Endothelial cell of umbilical vein (primary cell): ENCODE results near the gene XXYLT1. TPM values are rescaled to one million over a fixed set of nuclear protein-coding genes. Genes with fewer than 3 reads are reported as not detected.

Experiments
- BruUV-seq: library from RNA; stranded (reverse); fragments of 400-500 nt; replicated peaks from 2 replicates; lab custom pipeline; 2021; lab: Mats Ljungman, UMichigan
- CTCF ChIA-PET: fragments of 300-600, 350-600 bp; sonication (Branson Sonifier 250); formaldehyde crosslinking; loops from one replicate; lab custom pipeline; 2021; ENCODE audit warnings: antibody characterized with exemption, inconsistent platforms; lab: Charles Lee
- POLR2A ChIA-PET: fragments of 300-600, 350-600 bp; sonication (Branson Sonifier 250); formaldehyde crosslinking; loops from one replicate; lab custom pipeline; 2021; ENCODE audit warnings: antibody characterized with exemption, inconsistent platforms; lab: Charles Lee
- DNase-seq: peaks from one replicate; pipeline ENCODE4 v3.0.0-alpha.2; 2011; ENCODE audit warnings: low read depth, low spot score
- FAIRE-seq: peaks from 2 replicates; lab custom pipeline; 2011; peaks lifted over from hg19 to GRCh38; lab: Jason Lieb, UNC
- H2AFZ ChIP-seq: 2 replicates; pipeline ENCODE4 v1.6.0; 2012; ENCODE audit warnings: low read depth, low read length, control low read depth, inconsistent platforms
- H3K27ac ChIP-seq: 2 replicates; pipeline ENCODE4 v1.5.1; 2011; ENCODE audit warnings: low read depth, mild to moderate bottlenecking, control low read depth, low read length, moderate library complexity; ENCODE audit not compliant: insufficient read depth
- H3K27me3 ChIP-seq, 2 experiments: 2 replicates each; pipeline versions ENCODE4 v1.6.0 to v1.6.1; 2011; ENCODE audit warnings: low read length in 2 of 2, mixed read lengths in 1 of 2; ENCODE audit not compliant: control insufficient read depth in 2 of 2, insufficient read depth in 2 of 2
- H3K36me3 ChIP-seq, 2 experiments: 2 replicates in 1 of 2; 3 replicates in 1 of 2; pipeline ENCODE4 v1.5.1; 2011; ENCODE audit warnings: low read length in 2 of 2, mild to moderate bottlenecking in 1 of 2, moderate library complexity in 1 of 2; ENCODE audit not compliant: control insufficient read depth in 2 of 2, insufficient read depth in 2 of 2; ENCODE audit errors: extremely low read depth in 1 of 2
- H3K4me1 ChIP-seq: 3 replicates; pipeline ENCODE4 v1.5.1; 2011; ENCODE audit warnings: mild to moderate bottlenecking, low read length; ENCODE audit not compliant: control insufficient read depth, insufficient read depth; ENCODE audit errors: extremely low read depth
- H3K4me2 ChIP-seq: 2 replicates; pipeline ENCODE4 v1.6.1; 2011; ENCODE audit warnings: low read length, control low read depth, mixed read lengths; ENCODE audit not compliant: insufficient read depth
- H3K4me3 ChIP-seq, 3 experiments: fragments of 200-600 bp in 1 of 3; sonication (generic), shearing (Covaris generic) in 1 of 3; replicated peaks in 1 of 3; 2 replicates each; pipeline ENCODE4 v1.5.1; 2011 to 2016; ENCODE audit warnings: control low read depth in 3 of 3, low read length in 3 of 3, mild to moderate bottlenecking in 2 of 3, inconsistent platforms in 1 of 3, low read depth in 1 of 3, moderate library complexity in 1 of 3; ENCODE audit not compliant: insufficient read depth in 1 of 3
- H3K79me2 ChIP-seq: 2 replicates; pipeline ENCODE4 v1.6.0; 2012; ENCODE audit warnings: low read length, inconsistent platforms; ENCODE audit not compliant: control insufficient read depth, insufficient read depth
- H3K9ac ChIP-seq: replicated peaks from 2 replicates; pipeline ENCODE3; 2011; ENCODE audit warnings: low read length, control low read depth; ENCODE audit not compliant: insufficient read depth; ENCODE audit errors: extremely low read depth
- H3K9me1 ChIP-seq: replicated peaks from 3 replicates; pipeline ENCODE4 v1.6.0; 2011; ENCODE audit warnings: mild to moderate bottlenecking, low read length; ENCODE audit not compliant: control insufficient read depth, insufficient read depth; ENCODE audit errors: extremely low read depth
- H3K9me3 ChIP-seq: replicated peaks from 2 replicates; pipeline ENCODE4 v1.5.1; 2012; ENCODE audit warnings: low read length, inconsistent platforms; ENCODE audit not compliant: control insufficient read depth, insufficient read depth
- H4K20me1 ChIP-seq: replicated peaks from 2 replicates; pipeline ENCODE3; 2011; ENCODE audit warnings: mild to moderate bottlenecking, low read length; ENCODE audit not compliant: control insufficient read depth, insufficient read depth; ENCODE audit errors: extremely low read depth
- EZH2 ChIP-seq: IDR thresholded peaks from 2 replicates; pipeline ENCODE4 v1.6.1; 2012; ENCODE audit warnings: borderline replicate concordance, low read depth, mild to moderate bottlenecking, moderate library complexity, low read length, inconsistent platforms; ENCODE audit not compliant: severe bottlenecking
- FOS ChIP-seq: IDR thresholded peaks from 2 replicates; pipeline ENCODE4 v1.6.1; 2011; ENCODE audit warnings: mild to moderate bottlenecking, low read length, moderate library complexity, borderline replicate concordance; ENCODE audit not compliant: insufficient read depth
- GATA2 ChIP-seq: IDR thresholded peaks from 2 replicates; pipeline ENCODE4 v1.7.0; 2011; ENCODE audit warnings: low read depth, mild to moderate bottlenecking, moderate library complexity, mixed read lengths, low read length; ENCODE audit not compliant: insufficient read length, insufficient read depth
- JUN ChIP-seq: IDR thresholded peaks from 2 replicates; pipeline ENCODE4 v1.6.1; 2011; ENCODE audit warnings: borderline replicate concordance, low read depth; ENCODE audit not compliant: insufficient read length, insufficient read depth
- MAX ChIP-seq: IDR thresholded peaks from 2 replicates; pipeline ENCODE4 v1.6.1; 2011; ENCODE audit not compliant: insufficient read depth, insufficient read length
- MYC ChIP-seq: IDR thresholded peaks from one replicate; pipeline ENCODE4 v1.6.1; 2011; ENCODE audit warnings: mild to moderate bottlenecking, low read depth, low read length
- POLR2A ChIP-seq: IDR thresholded peaks from 2 replicates; pipeline ENCODE4 v1.6.1; 2012; ENCODE audit warnings: low read depth, mild to moderate bottlenecking, control low read depth, low read length
- POLR2AphosphoS5 ChIP-seq: IDR thresholded peaks from 2 replicates; pipeline ENCODE4 v1.6.1; 2012; ENCODE audit warnings: low read depth, mild to moderate bottlenecking, control low read depth, low read length, moderate library complexity; ENCODE audit not compliant: insufficient read depth
- dilution Hi-C: fragments of 300-500 bp; cut with MboI; formaldehyde crosslinking; loops from one replicate; pipeline ENCODE4 v1.15.0; 2019; ENCODE audit warnings: low sequenced_read_pairs; ENCODE audit not compliant: extremely low pct_ligation_motif_present
- intact Hi-C: fragments of 100-400 bp; cut with micrococcal nuclease; formaldehyde crosslinking; loops from one replicate; pipeline ENCODE4 v1.10.0; 2022
- polyA plus RNA-seq, 4 experiments: library from polyadenylated mRNA; depleted of rRNA in 3 of 4; stranded (reverse) in 3 of 4; unstranded in 1 of 4; fragments of >200 nt; gene quantifications; 2 replicates each; pipeline versions ENCODE4 v1.2.1 to v1.2.3, GENCODE V29; 2011 to 2012; ENCODE audit warnings: missing spikeins in 1 of 4
- total RNA-seq: library from RNA; stranded (reverse); gene quantifications from 2 replicates; pipeline ENCODE4 v1.2.3, GENCODE V29; 2021
- TF ChIP-seq, protein P1 (sequence below), 2 donors: IDR thresholded peaks; 1 replicate in 1 of 2; 2 replicates in 1 of 2; pipeline ENCODE4 v1.5.1; 2011; ENCODE audit warnings: low read length in 2 of 2, mild to moderate bottlenecking in 2 of 2, moderate library complexity in 2 of 2, control low read depth in 1 of 2, inconsistent platforms in 1 of 2, low read depth in 1 of 2; ENCODE audit not compliant: insufficient read depth in 1 of 2; ENCODE audit errors: extremely low read depth in 1 of 2

XXYLT1 gene
- total and polyA plus RNA-seq, 2 donors (not counting 3 experiments of a cell fraction or from before 2014, with no cell fraction given), result 54.4 to 78.1 TPM

GRCh38 chr3:195181113-195181498 lies 89.9 kb downstream of the XXYLT1 start:
- Histone ChIP-seq H3K27ac (peak overlapping the region; percentile 93), H3K9me3 (no peaks in the 10 kb centered on the region), H3K4me2 (no peak overlapping the region), H2AFZ (no peak overlapping the region), H3K79me2 (peaks cover 5% of the 10 kb centered on the region), H3K4me1 (peaks cover 63% of the 10 kb centered on the region), H3K9ac (no peak overlapping the region), H3K27me3 (no peaks in the 10 kb centered on the region), H3K4me3 (no peak overlapping the region), H3K36me3 (no peaks in the 10 kb centered on the region), H3K9me1 (no peaks in the 10 kb centered on the region), H4K20me1 (no peaks in the 10 kb centered on the region)
- intact Hi-C loops (no loop called here), dilution Hi-C loops (no loop called here)
- TF ChIP-seq MYC, result no peak
- no peak for TF ChIP-seq POLR2A
- no peak for TF ChIP-seq MAX
- TF ChIP-seq, protein P1, sequence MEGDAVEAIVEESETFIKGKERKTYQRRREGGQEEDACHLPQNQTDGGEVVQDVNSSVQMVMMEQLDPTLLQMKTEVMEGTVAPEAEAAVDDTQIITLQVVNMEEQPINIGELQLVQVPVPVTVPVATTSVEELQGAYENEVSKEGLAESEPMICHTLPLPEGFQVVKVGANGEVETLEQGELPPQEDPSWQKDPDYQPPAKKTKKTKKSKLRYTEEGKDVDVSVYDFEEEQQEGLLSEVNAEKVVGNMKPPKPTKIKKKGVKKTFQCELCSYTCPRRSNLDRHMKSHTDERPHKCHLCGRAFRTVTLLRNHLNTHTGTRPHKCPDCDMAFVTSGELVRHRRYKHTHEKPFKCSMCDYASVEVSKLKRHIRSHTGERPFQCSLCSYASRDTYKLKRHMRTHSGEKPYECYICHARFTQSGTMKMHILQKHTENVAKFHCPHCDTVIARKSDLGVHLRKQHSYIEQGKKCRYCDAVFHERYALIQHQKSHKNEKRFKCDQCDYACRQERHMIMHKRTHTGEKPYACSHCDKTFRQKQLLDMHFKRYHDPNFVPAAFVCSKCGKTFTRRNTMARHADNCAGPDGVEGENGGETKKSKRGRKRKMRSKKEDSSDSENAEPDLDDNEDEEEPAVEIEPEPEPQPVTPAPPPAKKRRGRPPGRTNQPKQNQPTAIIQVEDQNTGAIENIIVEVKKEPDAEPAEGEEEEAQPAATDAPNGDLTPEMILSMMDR (IDR thresholded peaks at IDR 0.05; ENCODE audit: extremely low read depth in 1 of 2, insufficient read depth in 1 of 2, low read depth in 1 of 2, low read length in 2 of 2), result no peak
- TF ChIP-seq JUN, result no peak
- TF ChIP-seq POLR2AphosphoS5, result no peak
- TF ChIP-seq FOS, result no peak
- no peak for TF ChIP-seq EZH2
- TF ChIP-seq GATA2, result no peak
- ChIA-PET CTCF (interaction anchor here (2.5 kb wide), 1 partner anchor 14 kb away, joined by 14 read pairs; no protein-coding TSS in a partner anchor), POLR2A (interaction anchor here (1.8 kb wide), 1 partner anchor 19 kb away, joined by 4 read pairs; no protein-coding TSS in a partner anchor)
- BruUV-seq, result no TSS peak
- no peak for DNase-seq
- no peak for FAIRE-seq
